ENCODE measurements around the gene MRPS18A.
"Not testable (repeated sequence)": the region's sequence is repeated elsewhere in the genome, so short reads cannot be mapped to it uniquely, and the experiment has no call there.

- not testable (repeated sequence) for TF ChIP-seq ZBTB33 (CRISPR knock-in tag; IDR thresholded peaks at IDR 0.05); TSHZ1 (CRISPR knock-in tag; IDR thresholded peaks at IDR 0.05); TAF1 (IDR thresholded peaks at IDR 0.05; ENCODE audit: control insufficient read depth, extremely low read depth, insufficient read depth, low read length, severe bottlenecking); ZNF274 (IDR thresholded peaks at IDR 0.05; ENCODE audit: borderline replicate concordance, low read depth, low read length); DACH1 (IDR thresholded peaks at IDR 0.05; ENCODE audit: partially characterized antibody); ATF7 (IDR thresholded peaks at IDR 0.05)
Observed at GRCh38 chr6:43633002-43633401, 54.6 kb downstream of the MRPS18A start.
